AG09309 (cell line): ENCODE data around the gene ARFGEF2.

Experiments used
- DNase-seq: peaks from one replicate; pipeline ENCODE4 v3.0.0-alpha.2; 2010; ENCODE audit warnings: low read depth
- H3K4me3 ChIP-seq: 2 replicates; pipeline ENCODE4 v1.5.1; 2011; ENCODE audit warnings: mild to moderate bottlenecking, low read depth, low read length, moderate library complexity; ENCODE audit not compliant: control insufficient read depth
- CTCF ChIP-seq: IDR thresholded peaks from 2 replicates; pipeline ENCODE4 v1.5.1; 2011; ENCODE audit warnings: mild to moderate bottlenecking, low read depth, low read length, inconsistent platforms; ENCODE audit not compliant: insufficient read depth, control insufficient read depth; ENCODE audit errors: missing control alignments

Gene ARFGEF2

GRCh38 chr20:48921168-48921882 is at the start of gene ARFGEF2:
TSS of gene ARFGEF2 (plus strand) at chr20:48921711. CDS start at chr20:48921890, 179 bp downstream.
- peak within 1 kb of the TSS; percentile 82 for H3K4me3 ChIP-seq
- DNase-seq, result no peak
- no peak for TF ChIP-seq CTCF

GRCh38 chr20:48875233-48875913 is 46.1 kb upstream of the ARFGEF2 start:
- no peak for DNase-seq
- H3K4me3 ChIP-seq, result no peak overlapping the region
- TF ChIP-seq CTCF, result no peak

- TF ChIP-seq CTCF, result no peak
- no peak overlapping the region for H3K4me3 ChIP-seq
- DNase-seq, result no peak
Measured at GRCh38 chr20:48875914-48876240, 45.6 kb upstream of the ARFGEF2 start.

GRCh38 chr20:48877304-48877703 is 44.2 kb upstream of the ARFGEF2 start:
- no peak for DNase-seq

GRCh38 chr20:48878534-48879248 is 42.8 kb upstream of the ARFGEF2 start:
- no peak for TF ChIP-seq CTCF
- H3K4me3 ChIP-seq, result no peak overlapping the region
- DNase-seq, result no peak

More at GRCh38 chr20:48877304-48877703, 44.2 kb upstream of the ARFGEF2 start:
- no peak for TF ChIP-seq CTCF
- no peak overlapping the region for H3K4me3 ChIP-seq

GRCh38 chr20:48879612-48880245 is 41.8 kb upstream of the ARFGEF2 start:
- no peak overlapping the region for H3K4me3 ChIP-seq
- TF ChIP-seq CTCF, result no peak
- DNase-seq, result no peak
